NT2/D1 (cell line): ENCODE data around the gene TSPAN2.

Experiments
- YY1 ChIP-seq: IDR thresholded peaks from 2 replicates; pipeline ENCODE4 v1.6.1; 2011; ENCODE audit not compliant: insufficient read length, insufficient read depth
- ZNF274 ChIP-seq: IDR thresholded peaks from 2 replicates; pipeline ENCODE4 v1.6.1; 2011; ENCODE audit warnings: mild to moderate bottlenecking, low read depth, low read length

- no peak for TF ChIP-seq YY1
- no peak for TF ChIP-seq ZNF274
Observed at GRCh38 chr1:115133440-115133839, 44.1 kb upstream of the TSPAN2 start.
